Activated CD4-positive, alpha-beta T cell treated with anti-CD3 and anti-CD28 coated beads for 36 hours (primary cell): ENCODE results near the gene GSK3B. TPM values are rescaled to one million over a fixed set of nuclear protein-coding genes. Genes with fewer than 3 reads are reported as not detected.

Source experiments
- ATAC-seq: fragments of 200-7000 bp; cut with Tn5 transposase; one replicate; pipeline ENCODE4 v1.10.0; 2021; ENCODE audit warnings: mild to moderate bottlenecking, moderate library complexity
- CTCF ChIA-PET: fragments of 350-600 bp; sonication (Branson Sonifier 250); formaldehyde crosslinking; loops from one replicate; lab custom pipeline; 2021; ENCODE audit warnings: antibody characterized with exemption; lab: Charles Lee
- POLR2A ChIA-PET: fragments of 350-600 bp; sonication (Branson Sonifier 250); formaldehyde crosslinking; loops from one replicate; lab custom pipeline; 2021; ENCODE audit warnings: antibody characterized with exemption, inconsistent platforms; lab: Charles Lee
- DNase-seq: peaks from one replicate; pipeline ENCODE4 v3.0.0-alpha.2; 2020
- H3K27ac Mint-ChIP-seq: one replicate; pipeline ENCODE4 v1.8.0; 2021; ENCODE audit warnings: mixed read lengths
- H3K27me3 Mint-ChIP-seq: one replicate; pipeline ENCODE4 v1.8.0; 2021; ENCODE audit warnings: mixed read lengths
- H3K36me3 Mint-ChIP-seq: one replicate; pipeline ENCODE4 v1.8.0; 2021; ENCODE audit warnings: low read depth, mixed read lengths
- H3K4me1 Mint-ChIP-seq: one replicate; pipeline ENCODE4 v1.8.0; 2021; ENCODE audit warnings: mixed read lengths
- H3K4me3 Mint-ChIP-seq: one replicate; pipeline ENCODE4 v1.8.0; 2021; ENCODE audit warnings: mild to moderate bottlenecking, moderate library complexity, mixed read lengths
- H3K9me3 Mint-ChIP-seq: one replicate; pipeline ENCODE4 v1.8.0; 2021; ENCODE audit warnings: low read depth, mixed read lengths
- intact Hi-C, 2 experiments: fragments of 100-400 bp; cut with DNase I in 1 of 2; cut with micrococcal nuclease in 1 of 2; formaldehyde crosslinking; loops; one replicate each; pipeline versions ENCODE4 v1.14.2 to v1.15.1; 2022 to 2024; cut with DNase I, micrococcal nuclease
- total RNA-seq, 2 experiments: library from RNA; stranded (reverse); gene quantifications; one replicate each; pipeline ENCODE4 v1.2.3, GENCODE V29; 2021

Gene GSK3B
- total RNA-seq, 2 experiments from 2014 or later: 29.1 to 31.5 TPM

GRCh38 chr3:119880966-119881365 lies 213.3 kb downstream of the GSK3B start:
- no peak for DNase-seq
- intact Hi-C loops: no loop called here
- Mint-ChIP-seq H3K4me3 (no peak overlapping the region), H3K4me1 (no peaks in the 10 kb centered on the region), H3K36me3 (peaks cover 26% of the 10 kb centered on the region), H3K9me3 (no peaks in the 10 kb centered on the region), H3K27me3 (no peaks in the 10 kb centered on the region), H3K27ac (no peak overlapping the region)
- ChIA-PET CTCF (interaction anchor here (0.7 to 1.7 kb wide), 5 partner anchors 11 to 537 kb away, joined by 3 to 11 read pairs (median 3); no protein-coding TSS in a partner anchor), POLR2A (no interaction called here)
- no peak for ATAC-seq

GRCh38 chr3:119873646-119874045 lies 220.6 kb downstream of the GSK3B start:
- Mint-ChIP-seq H3K27ac (no peak overlapping the region), H3K4me1 (peaks cover 15% of the 10 kb centered on the region), H3K9me3 (no peaks in the 10 kb centered on the region), H3K27me3 (no peaks in the 10 kb centered on the region), H3K4me3 (no peak overlapping the region), H3K36me3 (no peaks in the 10 kb centered on the region)
- ChIA-PET POLR2A (no interaction called here), CTCF (interaction anchor here (0.6 kb wide), 1 partner anchor 1403 kb away, joined by 3 read pairs; no protein-coding TSS in a partner anchor)
- intact Hi-C loops: no loop called here
- ATAC-seq (no peak), DNase-seq (no peak)

- Mint-ChIP-seq H3K9me3 (no peaks in the 10 kb centered on the region), H3K27me3 (no peaks in the 10 kb centered on the region), H3K36me3 (peaks cover 4% of the 10 kb centered on the region), H3K27ac (peak overlapping the region; percentile 26), H3K4me1 (peaks cover 15% of the 10 kb centered on the region), H3K4me3 (no peak overlapping the region)
- ATAC-seq (no peak), DNase-seq (no peak)
- CTCF ChIA-PET: no interaction called here
- intact Hi-C loops: no loop called here
- POLR2A ChIA-PET: no interaction called here
These were observed 221.5 kb downstream of the GSK3B start for GRCh38 chr3:119872773-119873172.

GRCh38 chr3:119871571-119871970 lies 222.7 kb downstream of the GSK3B start:
- intact Hi-C loops: no loop called here
- ATAC-seq (no peak), DNase-seq (no peak)
- Mint-ChIP-seq H3K4me3 (no peak overlapping the region), H3K27ac (no peak overlapping the region), H3K36me3 (peaks cover 8% of the 10 kb centered on the region), H3K4me1 (peaks cover 15% of the 10 kb centered on the region), H3K27me3 (no peaks in the 10 kb centered on the region), H3K9me3 (no peaks in the 10 kb centered on the region)
- ChIA-PET CTCF (interaction anchor here (1.7 kb wide), 1 partner anchor 11 kb away, joined by 4 read pairs; no protein-coding TSS in a partner anchor), POLR2A (no interaction called here)

DNA sequence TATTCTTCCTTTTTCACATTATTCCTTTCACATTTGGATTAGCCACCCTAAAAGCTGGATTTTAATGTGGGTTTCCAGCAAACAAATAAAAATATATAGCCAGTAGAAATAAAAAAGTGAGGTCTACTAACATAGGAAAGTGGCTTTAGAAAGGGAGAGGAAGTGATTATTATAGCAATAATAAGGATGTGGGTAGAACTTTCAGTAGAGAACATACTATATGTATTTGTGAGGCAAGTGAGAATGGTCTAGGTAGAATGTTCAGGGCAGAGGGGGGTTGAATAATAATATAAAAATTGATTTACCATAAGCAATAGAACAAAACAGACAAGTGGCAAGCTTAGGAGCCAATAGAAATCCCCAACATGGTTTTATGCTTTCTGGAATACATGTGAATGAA lies 223.7 kb downstream of the GSK3B start:
- Mint-ChIP-seq H3K27ac (no peak overlapping the region), H3K9me3 (no peaks in the 10 kb centered on the region), H3K36me3 (peaks cover 10% of the 10 kb centered on the region), H3K27me3 (no peaks in the 10 kb centered on the region), H3K4me1 (peaks cover 15% of the 10 kb centered on the region), H3K4me3 (no peak overlapping the region)
- intact Hi-C loops: no loop called here
- ATAC-seq (no peak), DNase-seq (no peak)
- ChIA-PET POLR2A (no interaction called here), CTCF (interaction anchor here (1.5 kb wide), 1 partner anchor 21 kb away, joined by 4 read pairs; no protein-coding TSS in a partner anchor)

DNA sequence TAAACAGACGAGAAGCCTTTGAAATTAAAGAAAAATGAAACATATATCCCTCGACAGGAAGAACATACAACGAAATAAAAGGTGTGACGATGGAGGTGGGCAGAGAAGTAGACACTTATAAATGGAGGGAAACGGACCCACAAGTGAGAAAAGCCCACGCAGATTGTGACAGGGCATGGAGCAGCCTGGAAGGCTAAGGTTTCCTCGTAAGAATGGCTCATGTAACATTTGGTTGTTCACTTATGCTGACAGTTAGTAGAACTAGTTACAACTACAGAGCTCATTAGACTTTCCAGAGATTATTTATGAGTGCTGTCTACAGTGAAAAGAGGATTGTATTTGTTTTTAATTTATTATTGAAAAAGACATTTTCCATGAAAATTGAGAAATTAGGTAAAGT lies 229.8 kb downstream of the GSK3B start:
- CTCF ChIA-PET: interaction anchor here (1.2 kb wide), 1 partner anchor 33 kb away, joined by 3 read pairs; no protein-coding TSS in a partner anchor

GRCh38 chr3:119862616-119863015 lies 231.6 kb downstream of the GSK3B start:
- CTCF ChIA-PET: interaction anchor here (0.7 kb wide), 1 partner anchor 18 kb away, joined by 3 read pairs; no protein-coding TSS in a partner anchor
- peaks cover 4% of the 10 kb centered on the region for H3K9me3 Mint-ChIP-seq
- POLR2A ChIA-PET: no interaction called here
- no peak overlapping the region for H3K4me3 Mint-ChIP-seq
- peaks cover 4% of the 10 kb centered on the region for H3K4me1 Mint-ChIP-seq
- no peak overlapping the region for H3K27ac Mint-ChIP-seq
- no peaks in the 10 kb centered on the region for H3K27me3 Mint-ChIP-seq
- peaks cover 48% of the 10 kb centered on the region for H3K36me3 Mint-ChIP-seq
- intact Hi-C loops: no loop called here
- ATAC-seq: peak; percentile 49
- DNase-seq: peak; percentile 6

More for the DNA sequence above, 229.8 kb downstream of the GSK3B start:
- Mint-ChIP-seq H3K4me1 (peaks cover 2% of the 10 kb centered on the region), H3K36me3 (peaks cover 40% of the 10 kb centered on the region), H3K27ac (no peak overlapping the region), H3K9me3 (no peaks in the 10 kb centered on the region), H3K4me3 (no peak overlapping the region), H3K27me3 (no peaks in the 10 kb centered on the region)
- ATAC-seq (no peak), DNase-seq (no peak)
- intact Hi-C loops: no loop called here
- POLR2A ChIA-PET: no interaction called here

- CTCF ChIA-PET: no interaction called here
- no peak for DNase-seq
- no peak overlapping the region for H3K4me3 Mint-ChIP-seq
- H3K4me1 Mint-ChIP-seq: peaks cover 9% of the 10 kb centered on the region
- H3K27me3 Mint-ChIP-seq: no peaks in the 10 kb centered on the region
- H3K9me3 Mint-ChIP-seq: peaks cover 4% of the 10 kb centered on the region
- no peak overlapping the region for H3K27ac Mint-ChIP-seq
- POLR2A ChIA-PET: no interaction called here
- intact Hi-C loops: no loop called here
- ATAC-seq: no peak
- H3K36me3 Mint-ChIP-seq: peaks cover 53% of the 10 kb centered on the region
These were observed 232.6 kb downstream of the GSK3B start for GRCh38 chr3:119861681-119862080.

DNA sequence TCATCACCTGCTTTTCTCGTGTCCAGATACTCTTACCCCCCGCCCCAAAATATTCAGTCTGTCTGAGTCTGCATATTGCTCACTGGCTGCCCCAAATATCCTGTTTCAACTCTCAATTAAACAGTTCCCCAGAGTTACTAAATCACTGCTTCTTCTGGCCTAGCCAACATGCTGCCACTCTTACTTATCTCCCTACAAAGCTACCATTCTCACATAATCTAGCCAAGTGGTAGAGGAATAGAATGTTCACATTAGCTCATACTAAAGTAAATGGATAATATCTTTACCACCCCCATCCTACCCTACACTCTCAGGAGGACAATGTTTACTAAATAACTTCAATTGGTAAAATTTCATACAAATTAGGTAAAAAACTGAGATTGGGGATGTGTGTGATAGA lies 234.5 kb downstream of the GSK3B start:
- Mint-ChIP-seq H3K27me3 (no peaks in the 10 kb centered on the region), H3K36me3 (peaks cover 66% of the 10 kb centered on the region), H3K9me3 (peaks cover 4% of the 10 kb centered on the region), H3K4me1 (peaks cover 9% of the 10 kb centered on the region), H3K4me3 (no peak overlapping the region), H3K27ac (no peak overlapping the region)
- intact Hi-C loops: no loop called here
- ChIA-PET POLR2A (no interaction called here), CTCF (interaction anchor here (1.4 to 1.9 kb wide), 2 partner anchors 32 to 51 kb away, joined by 4 read pairs; no protein-coding TSS in a partner anchor)
- no peak for ATAC-seq
- DNase-seq: no peak

GRCh38 chr3:119858957-119859356 lies 235.3 kb downstream of the GSK3B start:
- ChIA-PET CTCF (interaction anchor here (0.5 to 1.9 kb wide), 4 partner anchors 33 to 319 kb away, joined by 3 to 5 read pairs (median 4); no protein-coding TSS in a partner anchor), POLR2A (no interaction called here)
- H3K27me3 Mint-ChIP-seq: no peaks in the 10 kb centered on the region
- intact Hi-C loops: no loop called here
- ATAC-seq (no peak), DNase-seq (no peak)
- no peak overlapping the region for H3K4me3 Mint-ChIP-seq
- peaks cover 67% of the 10 kb centered on the region for H3K36me3 Mint-ChIP-seq
- H3K4me1 Mint-ChIP-seq: peaks cover 9% of the 10 kb centered on the region
- H3K9me3 Mint-ChIP-seq: peaks cover 4% of the 10 kb centered on the region
- no peak overlapping the region for H3K27ac Mint-ChIP-seq

DNA sequence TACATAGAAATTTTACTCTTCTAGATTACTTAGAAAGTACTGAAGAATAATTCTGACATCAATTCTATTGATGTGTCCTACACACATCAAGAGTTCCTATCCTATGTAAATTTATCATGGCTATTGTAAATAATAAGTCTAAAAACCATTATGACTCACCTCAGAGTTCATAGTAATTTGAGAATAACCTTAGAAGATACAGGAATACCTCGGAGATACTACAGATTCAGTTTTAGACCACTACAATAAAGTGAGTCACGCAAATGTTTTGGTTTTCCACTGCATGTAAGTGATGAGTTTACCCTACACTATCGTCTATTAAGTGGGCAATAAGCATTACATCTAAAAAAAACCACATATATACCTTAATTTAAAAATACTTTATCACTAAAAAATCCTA lies 237.6 kb downstream of the GSK3B start:
- no peak overlapping the region for H3K27ac Mint-ChIP-seq
- H3K27me3 Mint-ChIP-seq: no peaks in the 10 kb centered on the region
- DNase-seq (no peak), ATAC-seq (no peak)
- H3K36me3 Mint-ChIP-seq: peaks cover 62% of the 10 kb centered on the region
- intact Hi-C loops: no loop called here
- peaks cover 4% of the 10 kb centered on the region for H3K9me3 Mint-ChIP-seq
- H3K4me3 Mint-ChIP-seq: no peak overlapping the region
- H3K4me1 Mint-ChIP-seq: peaks cover 7% of the 10 kb centered on the region
- POLR2A ChIA-PET: no interaction called here
- CTCF ChIA-PET: no interaction called here

DNA sequence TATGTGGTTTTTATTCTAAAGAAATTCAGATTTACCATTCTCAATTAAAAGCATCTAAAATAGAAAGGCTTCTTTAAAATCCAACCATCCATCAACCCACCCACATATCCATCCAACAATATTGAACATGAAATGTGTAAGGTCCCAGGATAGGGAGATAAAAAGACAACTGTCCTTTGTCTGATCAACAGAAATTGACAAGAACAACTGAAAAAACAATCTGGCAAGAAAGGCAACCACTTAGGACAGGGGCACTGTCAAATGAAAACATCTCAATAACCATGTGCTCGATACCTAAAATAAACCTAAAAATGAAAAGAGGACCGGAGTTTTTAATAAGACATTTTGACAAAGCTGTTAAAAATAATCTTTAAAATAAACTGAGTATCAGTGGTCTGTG lies 245.1 kb downstream of the GSK3B start:
- ChIA-PET POLR2A (no interaction called here), CTCF (interaction anchor here (0.6 kb wide), 1 partner anchor 354 kb away, joined by 3 read pairs; no protein-coding TSS in a partner anchor)
- H3K4me3 Mint-ChIP-seq: no peak overlapping the region

More for the DNA sequence above, 245.1 kb downstream of the GSK3B start:
- Mint-ChIP-seq H3K9me3 (peaks cover 4% of the 10 kb centered on the region), H3K36me3 (peaks cover 44% of the 10 kb centered on the region), H3K27me3 (no peaks in the 10 kb centered on the region), H3K27ac (no peak overlapping the region), H3K4me1 (peaks cover 3% of the 10 kb centered on the region)
- ATAC-seq: no peak
- DNase-seq: no peak
- intact Hi-C loops: no loop called here
